Heart right ventricle (tissue), 16 donors: ENCODE measurements around the gene MAML2. TPM values are rescaled to one million over a fixed set of nuclear protein-coding genes. Genes with fewer than 3 reads are reported as not detected.
A peak's percentile ranks its signal among the peaks of the same experiment; 100 is the strongest.

Source experiments
- ATAC-seq, 8 donors: fragments of 200-7000 bp; cut with Tn5 transposase; one replicate each; pipeline ENCODE4 v1.9.1; 2020; ENCODE audit warnings: mild to moderate bottlenecking in 8 of 8, moderate library complexity in 8 of 8, moderate number of reproducible peaks in 1 of 8
- DNase-seq, 2 donors: peaks; one replicate each; pipeline ENCODE4 v3.0.0-alpha.2; 2020
- H3K27ac ChIP-seq, 10 donors: fragments of 200-600 bp; sonication (generic) in 2 of 10; one replicate each; pipeline versions ENCODE4 v1.5.0 to v1.8.0; 2020 to 2022; ENCODE audit warnings: mild to moderate bottlenecking in 3 of 10
- H3K27me3 ChIP-seq, 7 donors: fragments of 200-600 bp; one replicate each; pipeline ENCODE4 v1.8.0; 2021 to 2022; ENCODE audit warnings: mild to moderate bottlenecking in 2 of 7
- H3K36me3 ChIP-seq, 9 donors: fragments of 200-600 bp; sonication (generic) in 1 of 9; one replicate each; pipeline versions ENCODE4 v1.5.0 to v1.8.0; 2020 to 2022; ENCODE audit warnings: mild to moderate bottlenecking in 2 of 9
- H3K4me1 ChIP-seq, 9 donors: fragments of 200-600 bp; sonication (generic) in 1 of 9; one replicate each; pipeline versions ENCODE4 v1.5.0 to v1.8.0; 2020 to 2022; ENCODE audit warnings: mild to moderate bottlenecking in 4 of 9
- H3K4me3 ChIP-seq, 10 donors: fragments of 200-600 bp; sonication (generic) in 2 of 10; one replicate each; pipeline versions ENCODE4 v1.5.0 to v1.8.0; 2020 to 2022; ENCODE audit warnings: mild to moderate bottlenecking in 7 of 10, moderate library complexity in 2 of 10
- H3K9me3 ChIP-seq, 11 donors: fragments of 200-600 bp in 10 of 11; sonication (generic) in 2 of 11; one replicate each; pipeline versions ENCODE4 v1.5.0 to v1.8.0; 2013 to 2022; ENCODE audit warnings: mild to moderate bottlenecking in 2 of 11, control low read depth in 1 of 11, moderate library complexity in 1 of 11
- WGBS, 2 donors: extraction: QIAGEN DNeasy Blood & Tissue Kit; methylation state at CpG; one replicate each; pipeline ENCODE4 v1.1.7; 2013; ENCODE audit warnings: inconsistent platforms in 1 of 2; 5-methylcytosine and 5-hydroxymethylcytosine counted together
- intact Hi-C, 10 donors: fragments of 100-400 bp; cut with DNase I; formaldehyde crosslinking; loops; one replicate each; pipeline versions ENCODE4 v1.11.1 to v1.14.2; 2022
- polyA plus RNA-seq, 2 donors: library from polyadenylated mRNA; stranded (reverse); fragments of 200-250 nt; gene quantifications; one replicate each; pipeline ENCODE4 v1.2.3, GENCODE V29; 2013
- total RNA-seq, 10 donors: library from RNA; stranded (reverse); fragmentation: NEBNext Ultra II Directional in 3 of 10; extraction: Animal tissue kit (Norgen Biotek cat#: 25700) in 3 of 10; gene quantifications; one replicate each; pipeline versions ENCODE4 v1.2.1 to v1.2.4, GENCODE V29; 2021 to 2023
- TF ChIP-seq, protein P1 (sequence below), 9 donors: fragments of 200-600 bp; sonication (generic) in 2 of 9; IDR thresholded peaks; one replicate each; pipeline versions ENCODE4 v1.5.0 to v1.8.0; 2021 to 2022; ENCODE audit warnings: antibody characterized with exemption in 9 of 9, mild to moderate bottlenecking in 5 of 9, moderate library complexity in 1 of 9
- donor health status: Arrhythmogenic right ventricular cardiomyopathy.
- donor health status: ischemic (EF 13 %, LVEDD 7.1; RV severe dilation, severe dysfunction).
- donor health status: healthy with polysubstance abuse.
- donor health status: DM: no; HTN: yes; CAD: no.
- donor health status: DM: no; HTN: no; CAD: no.
- donor health status: ischemic (EF 25% LVEDD 6.9; RV normal size, moderate dysfunction).
- donor health status: ischemic (EF 25% LVEDD 5.7; RV mildly dilated, moderate dysfunction).
- donor health status: healthy.
- donor health status: DM: yes; HTN: yes; CAD: no.
- donor health status: Ischemic cardiomyopathy.
- donor health status: ischemic (EF 35%, LVEDD 5.7; RV mildly dilated, moderate dysfunction).
- donor health status: nonischemic (EF 11% LVEDD 7.7; RV severe dilation, severe dysfunction).
- donor health status: DM: yes; HTN: yes; CAD: no.
- donor health status: PGD.
- donor health status: ischemic (EF 29% LVEDD 5.4; RV normal size, mild dysfunction).
- donor health status: nonischemic (EF 23%, LVEDD 6.1; RV moderate dilation, normal function).

MAML2 gene
- total and polyA plus RNA-seq, 12 donors, result 1.3 to 6.1 (median 4.1) TPM

DNA sequence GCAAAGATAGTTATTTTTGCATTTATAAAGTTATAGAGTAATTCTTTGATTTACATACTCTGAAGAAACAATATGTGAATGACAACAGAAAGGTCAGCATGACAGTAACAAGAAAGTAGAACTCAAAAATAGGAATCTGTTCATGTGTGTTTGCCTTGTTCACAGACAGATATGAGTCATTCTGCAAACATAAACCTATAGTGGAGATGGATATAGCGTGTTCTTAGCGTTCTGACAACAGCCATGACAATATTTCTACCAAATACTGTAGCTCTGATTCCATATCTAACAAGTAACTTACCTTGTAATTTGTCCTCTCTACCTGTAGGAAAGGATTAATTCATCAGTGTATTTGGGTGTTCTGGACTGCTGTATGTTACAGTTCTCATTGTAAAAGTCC lies 210.6 kb downstream of the MAML2 start:
- 97 to 98% methylated on average over 2 of the region's 2 CpGs for WGBS, 2 donors
- Histone ChIP-seq H3K36me3 (no peaks in the 10 kb centered on the region), H3K4me1 (peaks cover 0 to 39% (median 16%) of the 10 kb centered on the region in 9 donors), H3K9me3 (no peaks in the 10 kb centered on the region), H3K4me3 (no peak overlapping the region), H3K27ac (no peak overlapping the region), H3K27me3 (no peaks in the 10 kb centered on the region)
- intact Hi-C loops, result no loop called here
- no peak for DNase-seq
- ATAC-seq, result no peak
- TF ChIP-seq, protein P1, sequence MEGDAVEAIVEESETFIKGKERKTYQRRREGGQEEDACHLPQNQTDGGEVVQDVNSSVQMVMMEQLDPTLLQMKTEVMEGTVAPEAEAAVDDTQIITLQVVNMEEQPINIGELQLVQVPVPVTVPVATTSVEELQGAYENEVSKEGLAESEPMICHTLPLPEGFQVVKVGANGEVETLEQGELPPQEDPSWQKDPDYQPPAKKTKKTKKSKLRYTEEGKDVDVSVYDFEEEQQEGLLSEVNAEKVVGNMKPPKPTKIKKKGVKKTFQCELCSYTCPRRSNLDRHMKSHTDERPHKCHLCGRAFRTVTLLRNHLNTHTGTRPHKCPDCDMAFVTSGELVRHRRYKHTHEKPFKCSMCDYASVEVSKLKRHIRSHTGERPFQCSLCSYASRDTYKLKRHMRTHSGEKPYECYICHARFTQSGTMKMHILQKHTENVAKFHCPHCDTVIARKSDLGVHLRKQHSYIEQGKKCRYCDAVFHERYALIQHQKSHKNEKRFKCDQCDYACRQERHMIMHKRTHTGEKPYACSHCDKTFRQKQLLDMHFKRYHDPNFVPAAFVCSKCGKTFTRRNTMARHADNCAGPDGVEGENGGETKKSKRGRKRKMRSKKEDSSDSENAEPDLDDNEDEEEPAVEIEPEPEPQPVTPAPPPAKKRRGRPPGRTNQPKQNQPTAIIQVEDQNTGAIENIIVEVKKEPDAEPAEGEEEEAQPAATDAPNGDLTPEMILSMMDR (IDR thresholded peaks at IDR 0.05), result no peak

DNA sequence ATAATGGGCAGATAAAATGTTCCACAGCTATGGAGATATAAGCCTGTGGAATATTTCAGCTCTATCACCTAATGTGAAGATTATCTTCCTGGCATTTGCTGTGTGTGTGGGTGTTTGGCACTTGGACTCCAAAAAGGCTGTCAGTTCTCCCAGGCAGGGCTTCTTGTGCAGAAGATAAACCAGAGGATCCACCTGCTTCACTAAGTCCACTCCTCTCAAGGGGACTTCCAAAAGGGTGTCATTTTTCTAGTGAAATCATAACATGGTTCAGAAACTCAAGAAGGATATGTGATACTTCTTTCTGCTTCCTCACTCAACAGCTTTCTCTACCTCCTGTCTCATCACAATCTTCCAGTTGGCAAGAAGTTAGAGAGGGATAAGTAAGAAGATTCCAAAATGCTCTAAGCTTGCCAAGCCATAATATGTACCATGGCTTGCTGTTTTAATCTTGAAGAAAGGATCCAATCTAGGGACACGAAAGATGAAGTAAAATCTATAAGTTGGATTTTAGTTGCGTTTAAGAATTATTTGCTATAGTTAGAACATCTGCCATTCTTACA lies 212.9 kb downstream of the MAML2 start:
- TF ChIP-seq, protein P1 (IDR thresholded peaks at IDR 0.05), result no peak
- no peaks in the 10 kb centered on the region for H3K9me3 ChIP-seq
- no peak overlapping the region for H3K4me3 ChIP-seq
- no peaks in the 10 kb centered on the region for H3K36me3 ChIP-seq
- peaks cover 0 to 36% (median 7%) of the 10 kb centered on the region in 9 donors for H3K4me1 ChIP-seq
- no peak overlapping the region for H3K27ac ChIP-seq
- DNase-seq, result no peak
- no peaks in the 10 kb centered on the region for H3K27me3 ChIP-seq
- no peak for ATAC-seq
- 93 to 96% methylated on average over 2 of the region's 2 CpGs for WGBS, 2 donors
- intact Hi-C loops, result no loop called here

DNA sequence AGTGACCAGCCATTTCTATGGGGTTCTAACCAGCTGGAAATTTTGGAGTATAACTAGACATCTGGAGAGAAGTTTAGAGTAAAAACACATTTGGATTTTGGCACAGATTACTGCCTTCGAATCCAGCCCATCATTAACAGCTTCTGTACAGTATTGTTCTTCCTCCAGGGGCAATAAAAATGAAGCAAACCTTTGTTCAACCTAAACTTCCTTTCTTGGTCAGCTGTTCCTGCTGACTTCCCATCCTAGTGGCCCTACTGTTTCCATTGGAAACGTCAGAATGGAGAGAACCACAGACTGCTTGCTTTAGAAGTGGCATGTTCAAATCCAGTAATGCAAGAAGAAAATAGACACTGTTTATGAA lies 215.4 kb downstream of the MAML2 start:
- Histone ChIP-seq H3K4me1 (peaks cover 0 to 27% (median 6%) of the 10 kb centered on the region in 9 donors), H3K4me3 (no peak overlapping the region), H3K9me3 (no peaks in the 10 kb centered on the region), H3K27me3 (no peaks in the 10 kb centered on the region), H3K36me3 (no peaks in the 10 kb centered on the region), H3K27ac (peak overlapping the region in 1 of 10 donors; percentile 16)
- intact Hi-C loops, result no loop called here
- no peak for DNase-seq
- peak in 3 of 8 donors; percentile 27 to 58 (median 54) for ATAC-seq
- TF ChIP-seq, protein P1 (IDR thresholded peaks at IDR 0.05), result no peak
- WGBS, 2 donors, result 30 to 52% methylated on average over 2 of the region's 2 CpGs

DNA sequence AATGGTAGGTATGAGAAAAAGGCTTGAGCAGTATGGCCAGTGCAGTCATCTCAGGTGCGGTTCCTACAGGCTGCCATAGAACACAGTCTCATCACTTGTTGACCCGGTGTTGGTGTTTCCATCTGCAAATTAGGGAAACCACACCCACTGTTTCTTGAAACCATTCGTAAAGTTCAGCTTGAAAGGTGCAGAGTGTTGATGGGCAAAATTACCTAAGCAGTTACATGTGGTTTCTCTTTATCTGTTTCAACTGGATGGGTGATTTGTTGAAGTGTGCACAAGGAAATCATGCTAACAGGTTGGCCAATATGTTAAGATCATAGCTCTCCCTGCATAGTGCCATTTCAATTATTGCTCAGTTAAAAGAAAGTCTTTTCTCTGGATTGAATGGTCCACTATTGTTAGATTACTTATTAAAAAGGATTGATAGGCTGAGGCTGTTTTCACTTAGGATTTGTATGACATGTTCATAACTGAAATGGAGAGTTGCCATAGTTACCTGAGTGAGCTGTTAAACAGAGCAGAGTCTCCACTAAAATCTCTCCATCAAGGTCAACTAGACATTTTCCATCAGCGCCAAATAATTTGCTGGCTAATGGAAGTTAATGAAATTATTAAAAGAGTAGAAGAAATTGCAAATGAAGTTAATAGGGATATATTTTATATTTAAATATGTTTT lies 215.9 kb downstream of the MAML2 start:
- Histone ChIP-seq H3K4me3 (no peak overlapping the region), H3K9me3 (no peaks in the 10 kb centered on the region), H3K27me3 (no peaks in the 10 kb centered on the region), H3K4me1 (peaks cover 0 to 27% (median 6%) of the 10 kb centered on the region in 9 donors), H3K27ac (peak overlapping the region in 1 of 10 donors; percentile 16), H3K36me3 (no peaks in the 10 kb centered on the region)
- TF ChIP-seq, protein P1 (IDR thresholded peaks at IDR 0.05), result no peak
- DNase-seq (no peak), ATAC-seq (no peak)
- 74 to 75% methylated on average over 4 of the region's 4 CpGs for WGBS, 2 donors
- intact Hi-C loops, result no loop called here
